ENCODE results near the gene DDX39B. TPM values are rescaled to one million over a fixed set of nuclear protein-coding genes. Genes with fewer than 3 reads are reported as not detected.

The DDX39B gene
- total and polyA plus RNA-seq, 2 of the 8 experiments (the other 6 are each of a cell fraction or from before 2014, with no cell fraction given) = 780 to 1,164 TPM

GRCh38 chr6:31546958-31547726 is 5.3 kb upstream of the DDX39B start, which contains the start of gene NFKBIL1 (continued):
- peak in 1 of 2 experiments; percentile 80; a peak in 2 of 4 replicates for TF ChIP-seq SIN3A (conservative IDR thresholded peaks at IDR 0.05 in 1 of 2, IDR thresholded peaks at IDR 0.05 in 1 of 2; ENCODE audit: low read depth in 1 of 2, low read length in 2 of 2)
- peak; percentile 80 for TF ChIP-seq TAF1 (IDR thresholded peaks at IDR 0.05; ENCODE audit: low read depth, low read length)
- no peak for TF ChIP-seq SAP30 (IDR thresholded peaks at IDR 0.05; ENCODE audit: insufficient read depth, insufficient replicate concordance, low read length)
- peak; percentile 85 for TF ChIP-seq CREB1 (IDR thresholded peaks at IDR 0.05)
- TF ChIP-seq NANOG (IDR thresholded peaks at IDR 0.05; ENCODE audit: insufficient read depth, low read depth, low read length, poor library complexity, severe bottlenecking) = peak; percentile 2
- no peak for TF ChIP-seq RXRA (IDR thresholded peaks at IDR 0.05; ENCODE audit: insufficient read depth, low read depth, low read length)
- no peak for TF ChIP-seq ASH2L (IDR thresholded peaks at IDR 0.05; ENCODE audit: low read length)
- TF ChIP-seq CEBPB (IDR thresholded peaks at IDR 0.05; ENCODE audit: low read depth, low read length) = peak; percentile 84
- TF ChIP-seq CBX5 (IDR thresholded peaks at IDR 0.05; ENCODE audit: low read depth, low read length) = no peak
- no peak for TF ChIP-seq RFX5 (IDR thresholded peaks at IDR 0.05; ENCODE audit: borderline replicate concordance, low read depth, low read length)
- TF ChIP-seq JUN (IDR thresholded peaks at IDR 0.05; ENCODE audit: low read depth, low read length) = no peak
- TF ChIP-seq EP300 (IDR thresholded peaks at IDR 0.05; ENCODE audit: borderline replicate concordance in 1 of 2, low read depth in 2 of 2, low read length in 2 of 2) = peak in 1 of 2 experiments; percentile 61; a peak in 1 of 3 replicates
- TF ChIP-seq CHD1 (IDR thresholded peaks at IDR 0.05; ENCODE audit: low read depth, low read length) = peak; percentile 13; the same call in 1 of the 2 replicates
- TF ChIP-seq KDM4A (IDR thresholded peaks at IDR 0.05; ENCODE audit: low read depth, low read length, severe bottlenecking) = no peak
- 0 out of 2 replicates have a peak, but pooled peaks have one; percentile 19 for TF ChIP-seq RBBP5 (IDR thresholded peaks at IDR 0.05; ENCODE audit: borderline replicate concordance, low read depth, low read length)
- TF ChIP-seq SUZ12 (IDR thresholded peaks at IDR 0.05; ENCODE audit: low read length) = no peak
- no peak for TF ChIP-seq BACH1 (IDR thresholded peaks at IDR 0.05; ENCODE audit: low read length)
- no peak for TF ChIP-seq SRF (IDR thresholded peaks at IDR 0.05; ENCODE audit: low read depth, low read length)
- 0 out of 2 replicates have a peak, but pooled peaks have one; percentile 17 for TF ChIP-seq ATF2 (IDR thresholded peaks at IDR 0.05; ENCODE audit: low read length)
- no peak for TF ChIP-seq KDM1A (IDR thresholded peaks at IDR 0.05; ENCODE audit: borderline replicate concordance, low read length)
- TF ChIP-seq PHF8 (conservative IDR thresholded peaks at IDR 0.05; ENCODE audit: low read depth, low read length) = peak; percentile 29; the same call in 1 of the 2 replicates

All from H1 (cell line).